Activated CD8-positive, alpha-beta memory T cell treated with anti-CD3 and anti-CD28 coated beads for 24 hours (primary cell): Measurements from ENCODE around the gene MAEL.

ENCODE experiments used
- DNase-seq: peaks from one replicate; pipeline ENCODE4 v3.0.0-alpha.2; 2020

MAEL gene

GRCh38 chr1:167059045-167059808 lies 70.1 kb downstream of the MAEL start:
- peak; percentile 93 for DNase-seq

GRCh38 chr1:167059809-167060107 lies 70.7 kb downstream of the MAEL start:
- no peak for DNase-seq

- no peak for DNase-seq
These were observed 71.3 kb downstream of the MAEL start for GRCh38 chr1:167060141-167061072.

- no peak for DNase-seq
These were observed 72.0 kb downstream of the MAEL start for GRCh38 chr1:167061073-167061464.

GRCh38 chr1:167064621-167065020 lies 75.5 kb downstream of the MAEL start:
- no peak for DNase-seq

GRCh38 chr1:167065471-167065870 lies 76.4 kb downstream of the MAEL start:
- no peak for DNase-seq

GRCh38 chr1:167066333-167067122 lies 77.4 kb downstream of the MAEL start:
- DNase-seq, result peak; percentile 95

GRCh38 chr1:167067904-167068303 lies 78.8 kb downstream of the MAEL start:
- DNase-seq, result no peak

GRCh38 chr1:167068761-167069160 lies 79.7 kb downstream of the MAEL start:
- no peak for DNase-seq

GRCh38 chr1:167071286-167071685 lies 82.2 kb downstream of the MAEL start:
- no peak for DNase-seq
